ENCODE measurements around the gene PATL1. TPM values are rescaled to one million over a fixed set of nuclear protein-coding genes. Genes with fewer than 3 reads are reported as not detected.

PATL1 gene
- total RNA-seq, 4 donors from 2014 or later: 3.5 to 43.0 (median 17.3) TPM

- no peaks in the 10 kb centered on the region for H3K4me1 ChIP-seq
- no peak overlapping the region for H3K4me3 ChIP-seq
- H3K27ac ChIP-seq: no peak overlapping the region
- DNase-seq: no peak
- TF ChIP-seq POLR2A (IDR thresholded peaks at IDR 0.05) (no peak), CTCF (IDR thresholded peaks at IDR 0.05) (no peak)
- intact Hi-C loops (cut with DNase I; ENCODE audit: low total_unique reads): no loop called here
- no peaks in the 10 kb centered on the region for H3K36me3 ChIP-seq
- H3K27me3 ChIP-seq: no peaks in the 10 kb centered on the region
- H3K9me3 ChIP-seq: no peaks in the 10 kb centered on the region
Observed at GRCh38 chr11:59647245-59647980, 21.4 kb downstream of the PATL1 start.

DNA sequence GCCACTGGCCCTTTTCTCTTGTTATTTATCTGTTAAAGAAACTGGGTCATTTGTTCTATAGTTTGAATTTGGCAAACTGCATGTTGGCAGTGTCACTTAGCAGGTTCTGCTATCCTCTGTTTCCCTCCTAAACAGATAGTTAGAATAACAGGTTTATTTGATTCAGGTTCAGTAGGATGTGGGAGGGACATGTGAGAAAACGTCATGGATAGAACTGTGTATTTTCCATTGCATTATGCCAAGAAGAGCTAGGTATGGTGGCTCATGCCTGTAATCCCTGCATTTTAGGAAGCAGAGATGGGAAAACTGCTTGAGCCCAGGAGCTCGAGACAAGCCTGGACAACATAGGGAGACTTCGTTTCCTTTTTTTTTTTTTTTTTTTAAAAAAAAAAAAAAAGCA, 24.3 kb downstream of the PATL1 start:
- no peaks in the 10 kb centered on the region for H3K36me3 ChIP-seq
- no peak for DNase-seq
- no peaks in the 10 kb centered on the region for H3K27me3 ChIP-seq
- TF ChIP-seq CTCF (IDR thresholded peaks at IDR 0.05): no peak
- TF ChIP-seq POLR2A (IDR thresholded peaks at IDR 0.05): no peak
- no peak overlapping the region for H3K4me3 ChIP-seq
- H3K9me3 ChIP-seq: no peaks in the 10 kb centered on the region
- no peaks in the 10 kb centered on the region for H3K4me1 ChIP-seq
- H3K27ac ChIP-seq: no peak overlapping the region
- intact Hi-C loops (cut with DNase I; ENCODE audit: low total_unique reads): no loop called here

- Histone ChIP-seq H3K4me1 (no peaks in the 10 kb centered on the region), H3K9me3 (no peaks in the 10 kb centered on the region), H3K27ac (no peak overlapping the region), H3K36me3 (no peaks in the 10 kb centered on the region), H3K4me3 (no peak overlapping the region), H3K27me3 (no peaks in the 10 kb centered on the region)
- DNase-seq: no peak
- TF ChIP-seq CTCF (IDR thresholded peaks at IDR 0.05): no peak
- no peak for TF ChIP-seq POLR2A (IDR thresholded peaks at IDR 0.05)
- intact Hi-C loops (cut with DNase I; ENCODE audit: low total_unique reads): no loop called here
Observed at GRCh38 chr11:59643390-59643789, 25.4 kb downstream of the PATL1 start.

- Histone ChIP-seq H3K36me3 (no peaks in the 10 kb centered on the region), H3K27ac (no peak overlapping the region)
- intact Hi-C loops (cut with DNase I; ENCODE audit: low total_unique reads): no loop called here
Observed at GRCh38 chr11:59641156-59641555, 27.7 kb downstream of the PATL1 start.

More at GRCh38 chr11:59641156-59641555, 27.7 kb downstream of the PATL1 start:
- Histone ChIP-seq H3K9me3 (no peaks in the 10 kb centered on the region), H3K27me3 (no peaks in the 10 kb centered on the region), H3K4me3 (no peak overlapping the region), H3K4me1 (no peaks in the 10 kb centered on the region)
- DNase-seq: no peak
- TF ChIP-seq POLR2A (IDR thresholded peaks at IDR 0.05) (no peak), CTCF (IDR thresholded peaks at IDR 0.05) (no peak)

All from uterus (tissue), 4 donors.